ENCODE measurements around the gene ZNF451.

Gene ZNF451

DNA sequence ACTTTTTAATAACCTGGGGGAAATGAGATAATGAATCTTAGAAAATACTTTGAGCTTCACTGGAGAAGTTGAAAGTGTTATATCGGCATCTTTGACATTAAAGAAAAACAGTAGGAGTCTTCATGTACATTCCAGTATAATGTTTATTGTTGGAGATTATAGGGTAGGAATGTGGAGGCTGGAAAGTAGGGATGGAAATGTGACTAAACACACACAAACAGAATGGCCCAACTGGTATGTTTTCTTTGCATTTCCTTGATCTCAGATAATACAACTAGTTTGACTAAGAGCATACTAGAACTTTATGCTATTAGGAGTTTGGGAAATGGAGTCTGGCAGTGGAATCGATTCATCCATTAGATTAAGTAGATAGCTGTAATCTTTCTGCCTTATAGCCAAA lies 72.0 kb downstream of the ZNF451 start:
- no peak for DNase-seq

DNA sequence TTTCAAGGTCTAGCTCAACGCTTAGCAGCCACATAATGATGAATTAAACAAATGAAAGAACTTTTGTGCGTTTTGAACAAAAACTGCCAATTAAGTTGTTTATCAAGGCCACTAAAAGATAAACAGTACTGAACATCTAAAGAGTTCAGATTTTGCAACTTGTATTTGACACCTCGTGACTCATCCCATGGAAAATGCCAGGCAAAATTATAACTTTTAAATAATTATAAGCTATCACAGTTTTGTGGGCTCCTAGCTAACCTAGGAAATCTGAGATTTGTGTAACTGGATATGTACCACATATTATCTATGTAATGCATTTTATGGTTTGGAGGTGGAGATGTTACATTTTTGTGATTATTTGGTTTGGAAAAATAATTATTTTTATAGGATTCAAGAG lies 72.5 kb downstream of the ZNF451 start:
- no peak for DNase-seq

DNA sequence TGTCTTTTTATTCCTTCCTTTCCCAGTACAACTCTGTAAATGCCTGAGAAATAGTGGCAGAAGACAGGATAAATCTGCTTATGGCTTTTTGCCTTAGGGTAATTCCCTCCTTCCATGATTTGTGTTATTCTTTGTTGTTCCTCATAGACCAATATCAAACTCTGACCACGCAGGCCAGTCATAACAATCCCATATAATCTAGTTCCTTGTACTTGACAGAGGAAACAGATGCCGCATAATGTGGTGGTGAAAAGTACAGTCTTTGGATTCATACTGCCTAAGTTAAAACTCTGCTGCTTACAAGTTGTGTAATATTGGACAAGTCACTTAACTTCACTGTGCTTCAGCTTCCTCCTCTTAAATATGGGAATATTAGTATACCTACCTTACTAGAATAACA lies 74.0 kb downstream of the ZNF451 start:
- DNase-seq = no peak

DNA sequence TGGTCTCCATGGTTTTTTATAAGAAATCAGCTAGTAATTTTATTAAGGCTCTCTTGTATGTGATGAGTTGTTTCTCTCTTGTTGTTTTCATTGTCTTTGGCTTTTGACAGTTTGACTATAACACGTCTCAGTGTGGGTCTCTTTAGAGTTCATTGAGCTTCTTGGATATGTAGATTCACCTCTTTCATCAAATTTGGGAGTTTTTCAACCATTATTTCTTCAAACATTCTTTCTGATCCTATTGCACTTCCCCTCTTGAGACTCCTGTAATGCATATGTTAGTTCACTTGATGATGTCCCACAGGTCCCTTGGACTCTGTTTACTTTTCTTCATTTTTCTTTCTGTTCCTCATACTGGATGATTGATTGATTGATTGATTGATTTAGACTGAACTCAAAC lies 75.1 kb downstream of the ZNF451 start:
- DNase-seq = no peak

DNA sequence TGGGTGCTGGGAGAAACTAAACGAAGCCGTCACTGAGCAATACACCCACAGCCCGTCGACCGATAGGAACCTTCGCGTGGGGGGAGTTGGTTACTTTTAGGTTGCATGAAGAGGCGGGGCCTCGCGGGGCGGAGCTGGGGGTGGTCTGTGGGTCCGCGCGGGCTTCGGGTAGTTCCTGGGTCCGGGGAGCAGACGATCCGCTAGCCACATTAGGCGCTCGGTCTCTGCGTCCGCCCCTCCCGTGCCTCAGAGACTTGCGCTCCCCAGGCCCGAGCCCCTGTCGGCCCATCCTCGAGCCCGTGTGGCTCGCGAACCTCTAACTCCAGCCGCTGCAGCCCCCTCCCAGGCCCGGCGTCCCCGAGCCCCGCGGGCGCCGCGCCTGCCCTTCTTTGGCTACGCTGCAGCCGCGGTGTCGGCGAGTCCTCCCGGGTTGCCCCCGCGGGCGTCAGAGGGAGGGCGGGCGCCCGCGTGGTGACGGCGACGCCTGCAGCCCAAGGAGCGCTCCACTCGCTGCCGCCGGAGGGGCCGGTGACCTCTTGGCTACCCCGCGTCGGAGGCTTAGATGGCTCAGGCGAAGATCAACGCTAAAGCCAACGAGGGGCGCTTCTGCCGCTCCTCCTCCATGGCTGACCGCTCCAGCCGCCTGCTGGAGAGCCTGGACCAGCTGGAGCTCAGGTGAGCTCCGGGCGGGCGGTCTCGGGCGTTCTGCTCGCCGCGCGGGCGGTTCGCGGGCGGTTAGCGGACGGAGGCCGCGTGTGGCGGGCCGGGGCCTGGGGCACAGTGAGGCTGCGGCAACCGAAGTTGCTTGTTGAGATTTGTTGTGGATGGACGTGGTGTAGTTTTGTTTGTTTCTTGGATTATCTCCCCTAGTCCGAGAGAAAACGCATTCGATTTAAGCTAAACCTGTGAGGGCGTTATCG lies 82.4 kb downstream of the ZNF451 start, which contains the start of gene BAG2:
TSS of gene BAG2 (plus strand) at position 191 of the 920 bp plus-strand sequence. CDS start at position 563, 372 bp downstream.
- peak; percentile 82 for DNase-seq

DNA sequence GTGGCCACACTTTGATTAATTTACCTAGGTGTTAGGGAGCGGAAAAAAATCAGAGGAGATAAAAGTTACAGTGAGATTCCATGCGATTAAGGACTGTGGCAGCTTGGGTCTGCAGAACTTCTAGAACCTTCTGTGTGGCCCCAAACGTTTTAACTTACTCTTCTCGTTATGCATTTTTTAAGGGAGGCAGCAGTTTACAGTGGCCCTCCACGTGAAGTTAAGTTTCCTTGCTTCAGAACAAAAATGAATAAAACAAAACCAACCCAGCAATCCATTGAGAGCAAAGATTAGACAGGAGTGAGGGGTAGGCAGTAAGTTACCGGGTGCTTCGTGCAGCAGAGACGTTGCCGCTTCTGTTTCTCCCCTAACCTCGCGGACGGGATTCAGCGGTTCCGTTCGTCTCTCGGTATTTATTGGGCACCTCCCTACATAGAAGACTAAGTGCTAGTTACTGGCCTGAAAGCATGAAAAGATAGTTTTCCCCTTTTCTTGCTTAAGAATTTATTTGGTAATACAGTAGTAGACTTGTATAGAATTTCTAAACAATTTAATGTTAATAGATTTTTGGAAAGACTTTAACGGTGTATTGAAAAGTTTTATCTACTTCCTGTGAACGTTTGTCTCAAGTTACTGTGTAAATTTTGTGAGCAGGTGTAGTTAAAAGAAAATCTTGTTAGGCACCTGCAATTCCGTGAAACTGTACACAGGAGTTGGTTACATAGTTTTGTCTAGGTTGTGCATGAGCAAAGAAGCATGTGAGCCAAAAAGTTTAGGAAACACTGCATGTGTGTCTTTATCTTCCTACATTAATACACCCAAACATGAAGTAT lies 83.3 kb downstream of the ZNF451 start:
- peak; percentile 4 for DNase-seq

DNA sequence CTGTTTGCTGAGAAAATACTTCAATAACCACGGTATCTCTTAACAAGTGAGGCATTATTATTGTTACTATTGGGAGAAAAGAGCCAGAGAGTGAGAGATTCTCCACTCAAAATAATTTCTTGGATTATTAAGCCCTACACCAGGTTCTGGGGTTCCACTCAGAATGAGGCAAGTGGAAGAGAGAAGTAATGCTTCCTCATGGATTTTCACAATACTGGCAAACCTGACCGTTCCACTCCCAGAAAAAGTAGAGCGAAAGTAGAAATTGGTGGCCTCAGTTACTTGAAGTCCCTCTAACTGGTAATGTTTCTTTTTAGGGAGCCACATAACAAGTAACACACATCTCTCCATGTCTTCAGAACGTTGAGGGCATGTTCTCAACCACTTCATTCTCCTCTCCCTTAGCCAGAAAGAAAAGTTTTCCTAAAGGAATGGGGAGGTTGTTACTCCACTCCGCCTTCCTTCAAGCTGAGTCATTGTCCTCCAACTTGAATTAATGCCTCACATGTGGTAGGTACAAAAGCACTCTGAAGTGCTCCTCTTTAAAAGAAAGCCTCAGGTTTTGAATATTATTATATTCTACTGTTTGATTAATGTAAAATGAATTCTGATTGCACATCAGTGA lies 84.0 kb downstream of the ZNF451 start:
- peak; percentile 5 for DNase-seq

DNA sequence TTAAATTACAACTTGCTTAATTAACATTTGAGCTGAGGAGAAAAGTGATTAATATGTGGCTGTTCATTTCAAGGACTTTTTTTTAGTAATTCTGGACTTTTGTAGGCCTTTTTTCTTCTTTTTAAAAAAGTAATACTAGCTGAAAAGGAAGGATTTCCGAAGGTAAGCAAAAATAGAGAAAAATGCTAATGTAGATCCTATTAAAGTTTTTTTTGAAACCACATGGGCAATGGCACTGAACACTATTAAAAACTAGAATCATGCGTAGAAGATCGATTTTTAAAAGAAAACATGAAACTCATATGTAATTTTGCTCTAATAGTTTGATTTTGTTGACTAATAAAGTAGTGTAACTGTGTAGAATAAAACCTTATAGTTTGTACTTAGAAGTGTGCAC lies 84.5 kb downstream of the ZNF451 start:
- no peak for DNase-seq

DNA sequence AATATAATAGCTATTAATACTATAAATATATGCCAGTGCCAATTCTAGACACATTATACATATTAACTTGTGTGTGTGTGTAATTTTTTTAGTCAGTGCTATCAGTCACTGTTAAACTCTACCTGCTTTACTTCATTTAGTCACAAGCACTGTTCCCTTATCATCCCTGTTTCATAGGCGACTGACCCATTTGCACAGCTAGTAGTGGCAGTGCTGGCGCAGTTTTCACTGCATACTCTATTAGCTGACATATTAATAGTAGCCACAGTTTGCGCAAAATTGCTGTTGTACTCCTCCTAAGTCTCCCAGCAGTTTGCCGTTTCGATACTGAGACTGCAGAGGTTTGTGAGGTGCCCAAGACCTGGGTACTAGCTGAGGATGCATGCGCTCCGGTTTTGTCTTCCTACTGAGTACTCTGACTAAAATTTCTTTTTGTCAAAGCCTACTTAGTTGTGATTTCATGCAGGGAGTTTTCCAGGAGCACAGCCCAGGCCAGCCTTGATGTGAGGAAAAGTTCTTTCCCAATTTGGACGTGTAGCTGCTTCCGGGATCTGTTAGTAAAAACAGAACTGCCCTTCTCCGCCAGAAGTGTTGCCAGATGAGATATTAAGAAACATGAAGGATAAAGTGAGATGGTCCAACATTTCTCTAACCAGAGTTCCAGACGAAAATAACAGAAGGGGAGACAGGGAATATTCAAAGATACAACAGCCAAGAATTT lies 87.7 kb downstream of the ZNF451 start:
- DNase-seq = no peak

DNA sequence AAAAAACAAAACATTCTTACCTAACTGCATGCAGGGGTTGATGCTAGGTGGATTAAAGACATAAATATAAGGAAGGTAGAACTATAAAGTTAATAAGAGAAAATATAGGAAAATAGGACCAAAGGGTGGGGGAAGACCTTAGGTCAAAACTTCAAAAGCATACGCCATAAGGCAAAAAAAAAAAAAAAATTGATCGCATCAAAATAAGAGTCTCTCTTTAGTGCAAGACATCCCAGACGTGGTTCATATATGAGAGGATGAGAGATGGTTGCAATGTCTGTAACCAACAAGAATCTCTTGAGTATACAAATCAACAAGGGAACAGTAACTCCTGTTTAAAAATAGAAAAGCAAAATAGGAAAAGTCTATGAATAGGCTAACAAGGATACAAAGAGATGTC lies 90.6 kb downstream of the ZNF451 start:
- DNase-seq = no peak

DNA sequence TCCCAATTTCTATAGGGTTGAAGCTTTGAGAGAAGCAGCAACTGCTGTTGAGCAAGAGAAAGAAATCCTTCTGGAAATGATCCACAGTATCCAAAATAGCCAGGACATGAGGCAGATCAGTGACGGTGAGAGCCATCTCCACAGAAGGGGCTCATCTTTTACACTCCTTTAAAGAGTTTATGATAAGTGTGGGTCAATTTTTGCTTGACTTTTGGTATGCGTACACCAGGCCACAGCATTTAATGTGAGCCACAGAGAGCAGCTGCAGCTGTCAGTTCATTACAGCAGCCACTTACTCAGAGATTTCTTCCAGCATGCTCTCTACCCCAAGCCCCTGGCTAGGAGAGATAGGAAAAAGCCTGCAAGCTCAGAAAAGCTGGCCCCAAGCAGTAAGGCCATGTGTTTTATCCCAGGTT lies 92.0 kb downstream of the ZNF451 start:
- DNase-seq = no peak

DNA sequence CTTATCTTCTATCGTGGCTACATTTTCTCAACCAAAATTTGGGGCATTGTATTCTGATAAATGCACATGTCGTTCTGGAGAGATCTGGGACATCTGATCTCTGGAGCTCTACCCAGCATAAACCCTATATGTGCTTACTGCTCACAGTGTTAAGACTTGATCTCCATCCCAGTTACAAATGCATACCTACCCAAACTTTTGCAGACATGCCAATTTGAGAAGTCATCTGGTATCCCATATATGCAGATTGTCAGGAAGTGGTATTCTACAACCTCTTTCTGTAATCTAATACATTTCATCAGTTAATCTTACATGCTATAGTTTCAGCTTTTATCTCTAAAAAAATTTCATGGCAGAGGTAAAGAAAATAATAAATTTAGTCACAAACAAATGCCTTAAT lies 93.3 kb downstream of the ZNF451 start:
- DNase-seq = no peak

DNA sequence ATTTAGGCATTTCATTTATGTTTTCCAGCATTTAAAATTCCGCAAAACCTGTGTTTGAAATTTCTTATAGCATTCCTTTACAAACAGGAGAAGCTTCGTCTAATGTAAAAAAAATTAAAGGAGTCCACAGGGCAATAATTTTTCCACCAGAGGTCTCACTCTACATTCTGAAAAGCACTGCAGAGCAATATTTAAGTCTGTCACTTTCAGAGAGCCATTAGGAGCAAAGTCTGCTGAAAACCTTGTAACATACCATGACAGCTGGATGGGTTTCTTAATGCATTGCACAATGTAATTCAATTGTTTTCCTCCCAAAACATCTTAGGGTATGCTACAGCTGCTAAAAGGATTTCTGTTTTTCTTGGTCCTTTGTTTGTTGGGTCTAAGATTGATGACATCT lies 100.2 kb downstream of the ZNF451 start:
- no peak for DNase-seq

DNA sequence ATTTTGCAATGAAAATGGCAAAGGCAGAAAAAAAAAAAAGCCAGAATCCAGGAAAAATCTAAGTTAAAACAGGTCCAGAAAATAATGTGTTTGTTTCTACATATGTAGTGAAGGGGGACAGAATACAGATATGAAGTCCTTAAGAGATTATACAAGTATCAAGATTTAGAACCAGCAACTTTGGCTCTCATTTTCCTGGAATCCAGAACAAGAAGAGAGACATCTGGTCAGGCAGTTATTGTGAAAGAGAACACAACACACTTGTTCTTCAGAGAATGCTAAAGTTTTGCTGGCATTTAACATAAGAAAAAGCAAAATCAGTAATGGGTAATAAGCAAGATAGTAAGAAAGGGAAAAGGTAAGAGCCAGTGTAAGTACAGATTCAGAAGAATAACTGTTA lies 103.2 kb downstream of the ZNF451 start:
- DNase-seq = no peak

DNA sequence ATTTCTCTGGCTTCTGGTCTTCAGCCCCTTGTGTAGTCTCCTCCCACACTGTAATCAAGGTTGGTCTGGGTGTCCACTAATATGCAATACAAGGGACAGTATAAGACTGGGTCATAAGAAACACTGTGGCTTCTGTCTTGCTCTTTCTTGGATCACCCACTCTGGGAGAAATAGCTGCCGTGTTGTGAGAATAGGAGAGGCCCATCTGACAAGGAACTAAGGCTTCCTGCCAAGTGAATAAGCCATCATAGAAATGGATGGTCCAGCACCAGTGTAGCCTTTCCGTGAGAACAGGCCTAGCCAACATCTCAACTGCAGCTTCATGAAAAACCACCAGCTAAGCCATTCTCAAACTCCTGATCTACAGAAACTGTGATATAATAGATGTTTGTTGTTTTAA lies 105.5 kb downstream of the ZNF451 start:
- no peak for DNase-seq

DNA sequence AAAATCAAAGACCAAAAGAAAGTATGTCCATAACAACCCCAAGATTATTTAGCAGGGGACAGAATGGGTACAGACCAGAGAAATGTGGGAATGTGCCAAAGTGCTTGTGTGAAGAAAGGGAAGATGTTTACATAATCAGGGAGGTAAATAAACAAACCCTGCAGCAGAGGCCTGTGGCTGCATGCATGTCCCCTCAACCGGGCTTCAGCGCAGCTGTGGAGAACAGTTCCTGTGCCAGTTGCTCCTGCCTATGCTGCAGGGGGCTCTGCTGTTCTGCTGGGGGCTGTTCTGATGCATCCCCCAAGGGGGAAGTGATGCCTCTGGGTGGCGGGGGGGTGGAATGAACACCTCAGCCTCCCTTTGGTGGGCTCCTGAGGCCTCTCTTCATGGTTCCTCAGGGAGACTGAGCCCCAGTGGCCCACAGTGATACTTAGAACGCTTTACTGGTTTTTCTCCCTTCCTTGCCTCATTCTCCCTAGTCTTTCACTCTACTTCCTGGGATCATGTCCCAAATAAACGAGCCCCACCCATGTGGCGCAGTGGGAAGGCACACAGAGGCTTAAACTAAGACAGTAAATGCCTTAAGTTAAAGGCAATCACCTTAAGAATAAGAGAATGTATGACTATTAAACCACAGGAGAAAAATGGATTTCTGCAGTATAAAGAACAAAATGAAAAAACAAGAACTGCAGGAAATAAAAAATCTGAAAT lies 109.1 kb downstream of the ZNF451 start:
- peak; percentile 15 for DNase-seq

DNA sequence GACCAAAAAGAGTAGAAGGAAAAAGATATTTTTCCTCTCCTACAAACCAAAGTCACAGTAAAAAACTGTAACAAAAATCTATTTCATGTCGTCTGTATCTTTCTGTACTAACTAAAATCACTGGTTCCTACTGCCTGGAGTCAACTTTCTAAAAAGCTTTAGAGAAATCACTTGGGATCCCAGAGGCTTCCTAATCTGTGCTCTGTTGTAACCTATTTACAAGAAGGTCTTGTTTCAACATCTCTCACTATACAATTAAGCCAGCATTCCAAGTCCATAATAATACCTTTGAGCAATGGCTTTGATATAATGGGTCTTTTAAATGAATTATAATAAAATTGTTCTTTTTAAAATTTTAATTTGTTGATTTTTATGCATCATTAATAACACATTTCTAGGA lies 111.7 kb downstream of the ZNF451 start:
- DNase-seq = no peak

DNA sequence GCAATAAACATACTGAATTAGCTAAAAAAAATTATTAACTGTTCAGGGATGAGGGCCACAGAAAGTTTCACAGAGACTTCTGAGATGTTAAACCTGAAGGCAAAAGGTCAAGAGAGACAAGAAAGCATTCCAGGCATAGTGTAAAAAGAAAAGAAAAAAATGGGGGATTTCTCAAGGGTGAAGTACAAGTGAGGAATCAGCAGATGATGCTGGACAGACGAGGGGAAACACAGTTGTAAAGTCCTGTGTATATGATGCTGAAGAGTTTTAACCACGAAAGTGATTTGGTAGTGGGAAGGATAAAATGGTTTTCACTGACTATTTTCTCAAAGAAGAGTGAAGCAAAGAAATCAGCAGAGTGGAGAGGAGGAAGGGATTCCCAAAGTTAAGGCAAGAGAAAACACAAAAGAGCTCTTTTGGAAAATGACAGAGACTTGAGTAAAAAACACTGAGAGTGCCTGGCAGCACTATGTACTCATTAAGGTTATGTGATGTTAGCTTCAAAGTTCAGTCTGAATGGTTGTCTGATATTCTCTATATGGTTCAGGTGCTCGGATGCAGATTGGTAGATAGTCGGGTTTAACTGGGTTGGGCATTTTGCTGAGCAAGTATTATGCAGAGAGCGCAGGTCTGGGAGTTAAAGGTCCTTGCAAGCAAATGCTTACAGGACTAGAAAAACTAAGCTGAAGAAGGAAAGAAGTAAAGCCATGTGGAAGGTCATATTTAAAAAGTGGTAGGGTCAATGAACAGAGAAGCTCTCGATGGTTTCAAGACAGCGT lies 115.8 kb downstream of the ZNF451 start:
- DNase-seq = no peak

DNA sequence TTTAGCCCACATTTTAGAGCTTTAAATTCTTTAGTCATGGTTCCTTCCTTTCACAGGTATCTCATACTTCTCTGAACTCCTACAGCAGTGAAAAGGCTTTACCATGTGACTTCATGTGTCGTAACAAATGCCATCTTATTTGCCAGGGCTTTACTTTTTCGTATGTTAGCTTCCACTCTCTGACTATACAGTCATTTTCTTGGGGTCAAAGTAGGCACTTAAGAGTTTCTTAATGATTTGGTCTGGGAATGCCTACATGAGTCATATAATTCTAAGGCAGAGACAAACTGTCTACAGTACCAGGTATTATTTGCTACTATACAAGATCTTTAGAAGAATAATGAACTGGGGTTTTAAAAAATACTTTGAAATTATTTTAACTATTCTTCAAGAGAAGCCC lies 117.2 kb downstream of the ZNF451 start:
- DNase-seq = no peak

DNA sequence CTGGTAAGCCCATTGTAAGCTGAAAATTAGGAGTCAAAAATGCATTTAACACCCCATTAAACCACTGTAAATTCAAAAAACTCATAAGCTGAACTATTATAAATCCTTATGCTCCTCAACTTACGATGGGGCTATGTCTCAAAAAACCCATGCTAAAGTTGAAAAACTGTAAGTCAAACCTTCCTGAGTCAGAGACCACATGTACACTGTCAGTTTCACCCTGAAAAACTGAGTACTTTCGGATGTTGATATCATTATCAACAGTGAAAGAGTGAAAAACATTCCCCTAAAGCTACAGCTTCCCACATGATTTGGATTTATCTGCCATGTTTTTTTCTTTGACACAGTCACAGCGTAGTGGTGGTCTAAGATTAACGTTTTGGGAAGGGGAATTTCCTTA lies 117.9 kb downstream of the ZNF451 start:
- no peak for DNase-seq

DNA sequence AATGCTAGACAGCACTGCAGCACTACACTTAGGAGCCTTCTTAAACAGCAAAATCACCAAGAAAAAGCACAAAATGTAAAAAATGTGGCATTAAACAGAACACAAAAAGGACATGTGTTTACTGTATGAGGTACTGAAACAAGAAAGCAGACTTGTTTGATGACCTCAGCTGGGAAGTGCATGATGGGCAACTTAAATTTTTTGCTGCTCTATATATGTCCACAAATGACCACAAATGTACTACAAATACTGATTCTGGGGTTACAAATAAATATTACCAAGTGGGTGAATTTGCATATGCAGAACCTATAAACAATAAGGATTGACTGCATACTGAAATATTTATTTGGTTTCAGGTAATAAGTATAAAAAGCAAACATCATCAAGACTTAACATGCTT lies 119.0 kb downstream of the ZNF451 start:
- no peak for DNase-seq

All from NCI-H345 (cell line).